OCI-LY7 (cell line): ENCODE results near the gene KREMEN1. TPM values are rescaled to one million over a fixed set of nuclear protein-coding genes. Genes with fewer than 3 reads are reported as not detected.

ENCODE experiments used
- BruUV-seq: library from RNA; stranded (reverse); fragments of 400-500 nt; replicated peaks from 2 replicates; lab custom pipeline; 2021; lab: Mats Ljungman, UMichigan
- CTCF ChIA-PET: fragments of 300-600 bp; sonication (Branson Sonifier 250); formaldehyde crosslinking; loops from one replicate; lab custom pipeline; 2022; ENCODE audit warnings: antibody characterized with exemption; ENCODE audit not compliant: unreplicated experiment; lab: Charles Lee
- POLR2A ChIA-PET: fragments of 300-600 bp; sonication (Branson Sonifier 250); formaldehyde crosslinking; loops from one replicate; lab custom pipeline; 2022; ENCODE audit warnings: antibody characterized with exemption; lab: Charles Lee
- DNase-seq: peaks from one replicate; pipeline ENCODE4 v3.0.0-alpha.2; 2015; ENCODE audit warnings: low spot score
- H2AFZ ChIP-seq: fragments of 200-600 bp; sonication (generic), shearing (Covaris generic); 2 replicates; pipeline ENCODE4 v1.6.1; 2014; ENCODE audit warnings: mild to moderate bottlenecking, antibody characterized with exemption, low read length, moderate library complexity
- H3K27ac ChIP-seq: fragments of 200-600 bp; sonication (generic); 2 replicates; pipeline ENCODE4 v1.5.1; 2014; ENCODE audit warnings: mixed run types, low read depth, mild to moderate bottlenecking, moderate library complexity, low read length, inconsistent platforms; ENCODE audit not compliant: poor library complexity, severe bottlenecking
- H3K36me3 ChIP-seq: fragments of 200-600 bp; sonication (generic); 2 replicates; pipeline ENCODE4 v1.6.1; 2014; ENCODE audit warnings: mild to moderate bottlenecking, antibody characterized with exemption, low read length, moderate library complexity, mixed read lengths; ENCODE audit not compliant: insufficient read depth
- H3K4me1 ChIP-seq: fragments of 200-600 bp; sonication (generic); 2 replicates; pipeline ENCODE4 v1.5.1; 2014; ENCODE audit warnings: mild to moderate bottlenecking, low read length; ENCODE audit not compliant: insufficient read depth, poor library complexity, severe bottlenecking
- H3K4me2 ChIP-seq: fragments of 200-600 bp; sonication (generic); 2 replicates; pipeline ENCODE4 v1.6.1; 2014; ENCODE audit warnings: mild to moderate bottlenecking, low read length
- H3K4me3 ChIP-seq: fragments of 200-600 bp; sonication (generic); 2 replicates; pipeline ENCODE4 v1.5.1; 2014; ENCODE audit warnings: mild to moderate bottlenecking, low read depth, low read length; ENCODE audit not compliant: poor library complexity, severe bottlenecking
- H3K79me2 ChIP-seq: fragments of 200-600 bp; sonication (generic); 2 replicates; pipeline ENCODE4 v1.6.1; 2016; ENCODE audit warnings: low read depth, mild to moderate bottlenecking, low read length, moderate library complexity, mixed read lengths; ENCODE audit not compliant: insufficient read depth
- H3K9me2 ChIP-seq: fragments of 200-600 bp; sonication (generic); 2 replicates; pipeline ENCODE4 v1.6.1; 2016; ENCODE audit warnings: mild to moderate bottlenecking, low read length, mixed read lengths; ENCODE audit not compliant: insufficient read depth
- H3K9me3 ChIP-seq: fragments of 200-600 bp; sonication (generic); 2 replicates; pipeline ENCODE4 v1.6.1; 2014; ENCODE audit warnings: mild to moderate bottlenecking, mixed run types, low read length, mixed read lengths
- H4K20me1 ChIP-seq: fragments of 200-600 bp; sonication (generic); 2 replicates; pipeline ENCODE4 v1.6.1; 2014; ENCODE audit warnings: mild to moderate bottlenecking, antibody characterized with exemption, low read length, moderate library complexity, mixed read lengths; ENCODE audit not compliant: insufficient read depth
- EZH2phosphoT487 ChIP-seq: fragments of 200-600 bp; sonication (generic); IDR thresholded peaks from 2 replicates; pipeline ENCODE4 v1.6.1; 2018; ENCODE audit warnings: low read depth, borderline replicate concordance, mild to moderate bottlenecking, mixed run types, antibody characterized with exemption, low read length, moderate library complexity, mixed read lengths
- intact Hi-C: fragments of 100-400 bp; cut with micrococcal nuclease; formaldehyde crosslinking; loops from one replicate; pipeline ENCODE4 v1.10.0; 2022; ENCODE audit not compliant: unreplicated experiment
- total RNA-seq, 2 experiments: library from RNA; depleted of rRNA in 1 of 2; stranded (reverse); fragments of >200 nt in 1 of 2; shearing (Covaris generic) in 1 of 2; gene quantifications; 2 replicates each; pipeline ENCODE4 v1.2.3, GENCODE V29; 2014 to 2022
- TF ChIP-seq, protein P1 (sequence below): fragments of 200-600 bp; sonication (generic); conservative IDR thresholded peaks from 2 replicates; pipeline ENCODE4 v1.5.1; 2014; ENCODE audit warnings: mild to moderate bottlenecking, antibody characterized with exemption, low read length, moderate library complexity, mixed read lengths

KREMEN1 gene
- total RNA-seq, 2 experiments from 2014 or later: not detected

DNA sequence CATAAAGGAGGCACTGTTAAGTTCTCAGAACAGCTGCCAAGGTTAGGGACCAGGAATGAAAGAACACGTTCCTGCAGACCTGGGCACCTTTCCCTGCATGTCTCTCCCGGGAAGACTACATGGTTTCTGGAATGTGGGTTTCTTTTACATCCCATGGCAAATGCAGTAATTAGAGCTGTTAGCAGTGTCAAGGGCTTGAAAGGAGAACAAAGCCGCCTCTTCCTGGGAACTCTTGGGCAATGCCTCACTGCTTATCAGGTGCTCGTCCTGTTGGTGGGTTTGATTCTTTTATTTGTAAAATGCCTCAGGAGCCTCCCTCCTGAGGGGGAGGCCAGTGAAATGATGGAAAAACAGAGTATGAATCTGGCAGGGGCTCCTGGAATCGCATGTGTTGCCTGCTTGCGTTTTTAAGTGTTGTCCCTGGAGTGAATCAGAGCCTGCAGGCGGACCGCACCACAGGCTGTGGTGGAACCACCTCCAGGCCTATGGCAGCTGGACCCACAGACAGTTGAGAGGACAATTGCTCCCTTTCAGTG is 10.5 kb upstream of the KREMEN1 start:
- POLR2A ChIA-PET: no interaction called here
- TF ChIP-seq, protein P1, sequence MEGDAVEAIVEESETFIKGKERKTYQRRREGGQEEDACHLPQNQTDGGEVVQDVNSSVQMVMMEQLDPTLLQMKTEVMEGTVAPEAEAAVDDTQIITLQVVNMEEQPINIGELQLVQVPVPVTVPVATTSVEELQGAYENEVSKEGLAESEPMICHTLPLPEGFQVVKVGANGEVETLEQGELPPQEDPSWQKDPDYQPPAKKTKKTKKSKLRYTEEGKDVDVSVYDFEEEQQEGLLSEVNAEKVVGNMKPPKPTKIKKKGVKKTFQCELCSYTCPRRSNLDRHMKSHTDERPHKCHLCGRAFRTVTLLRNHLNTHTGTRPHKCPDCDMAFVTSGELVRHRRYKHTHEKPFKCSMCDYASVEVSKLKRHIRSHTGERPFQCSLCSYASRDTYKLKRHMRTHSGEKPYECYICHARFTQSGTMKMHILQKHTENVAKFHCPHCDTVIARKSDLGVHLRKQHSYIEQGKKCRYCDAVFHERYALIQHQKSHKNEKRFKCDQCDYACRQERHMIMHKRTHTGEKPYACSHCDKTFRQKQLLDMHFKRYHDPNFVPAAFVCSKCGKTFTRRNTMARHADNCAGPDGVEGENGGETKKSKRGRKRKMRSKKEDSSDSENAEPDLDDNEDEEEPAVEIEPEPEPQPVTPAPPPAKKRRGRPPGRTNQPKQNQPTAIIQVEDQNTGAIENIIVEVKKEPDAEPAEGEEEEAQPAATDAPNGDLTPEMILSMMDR: no peak
- no peak for TF ChIP-seq EZH2phosphoT487
- DNase-seq: no peak
- H3K79me2 ChIP-seq: no peaks in the 10 kb centered on the region
- BruUV-seq: no TSS peak
- no peaks in the 10 kb centered on the region for H3K9me2 ChIP-seq
- intact Hi-C loops: no loop called here
- no peaks in the 10 kb centered on the region for H4K20me1 ChIP-seq
- CTCF ChIA-PET: no interaction called here
- no peak overlapping the region for H3K27ac ChIP-seq
- H3K4me2 ChIP-seq: no peak overlapping the region
- no peaks in the 10 kb centered on the region for H3K9me3 ChIP-seq
- H3K4me1 ChIP-seq: no peaks in the 10 kb centered on the region
- H2AFZ ChIP-seq: no peak overlapping the region
- H3K36me3 ChIP-seq: no peaks in the 10 kb centered on the region
- no peak overlapping the region for H3K4me3 ChIP-seq

DNA sequence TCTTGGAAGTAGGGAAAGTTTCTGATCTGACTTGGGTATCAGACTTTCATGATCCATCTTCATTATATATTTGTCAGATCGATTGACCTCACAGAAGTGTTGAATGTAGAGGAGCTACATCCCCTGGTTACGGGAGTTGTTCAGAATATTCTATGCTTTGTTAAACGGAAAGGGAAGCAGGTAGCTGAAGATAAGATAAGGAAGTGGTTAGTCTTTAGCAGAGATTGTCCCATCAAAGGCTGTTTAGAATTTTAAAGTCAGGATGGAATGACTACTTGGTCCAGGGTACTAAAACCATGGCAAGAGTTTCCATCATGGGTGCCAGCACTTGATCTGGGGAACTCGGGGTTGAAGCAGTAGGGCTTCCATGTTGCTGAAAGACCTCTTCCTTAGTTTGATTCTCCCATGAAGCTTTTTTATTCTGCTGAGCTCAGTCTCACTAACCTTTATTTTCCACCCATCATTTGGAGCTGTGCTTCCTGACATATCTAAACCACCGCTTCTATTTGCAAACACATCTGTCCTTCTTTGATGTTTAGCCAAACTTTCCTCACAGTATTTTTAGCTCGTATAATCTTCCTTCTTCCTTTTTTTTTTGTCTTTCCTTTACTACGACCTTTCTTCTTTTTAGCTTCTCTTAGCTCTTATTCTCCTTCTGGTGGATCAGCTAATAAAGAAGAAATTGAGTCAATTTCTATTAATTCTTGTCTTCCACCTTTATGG is 7.2 kb upstream of the KREMEN1 start:
- Histone ChIP-seq H3K4me1 (no peaks in the 10 kb centered on the region), H4K20me1 (no peaks in the 10 kb centered on the region), H3K9me3 (no peaks in the 10 kb centered on the region), H3K27ac (no peak overlapping the region), H3K79me2 (no peaks in the 10 kb centered on the region), H3K36me3 (no peaks in the 10 kb centered on the region), H3K9me2 (no peaks in the 10 kb centered on the region), H2AFZ (no peak overlapping the region), H3K4me2 (no peak overlapping the region), H3K4me3 (no peak overlapping the region)
- ChIA-PET POLR2A (interaction anchor here (0.6 to 1.2 kb wide), 3 partner anchors 14 to 36 kb away, joined by 3 read pairs; no protein-coding TSS in a partner anchor), CTCF (interaction anchor here (0.5 to 0.8 kb wide), 2 partner anchors 22 to 159 kb away, joined by 3 to 4 read pairs; no protein-coding TSS in a partner anchor)
- intact Hi-C loops: no loop called here
- no TSS peak for BruUV-seq
- TF ChIP-seq EZH2phosphoT487: no peak
- TF ChIP-seq, protein P1: no peak
- DNase-seq: no peak

DNA sequence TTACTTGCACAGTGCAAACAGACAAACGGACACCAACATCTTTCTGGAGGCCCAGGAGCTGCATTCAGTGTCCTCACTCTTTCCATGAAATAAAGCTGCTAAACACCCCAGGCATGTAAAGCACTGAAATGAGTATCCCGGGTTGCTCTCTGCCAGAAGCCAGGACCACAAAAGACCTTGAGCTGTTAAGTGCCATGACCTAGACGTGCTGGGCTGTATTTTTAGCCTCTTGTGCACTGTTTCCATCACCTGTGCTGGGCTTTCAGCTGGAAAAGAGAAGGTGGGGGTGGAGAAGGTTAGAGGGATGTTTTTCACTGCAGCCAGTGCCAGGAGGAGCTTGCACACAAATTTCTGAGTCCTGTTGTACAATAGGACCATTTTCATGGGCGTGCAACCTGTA is 3.4 kb upstream of the KREMEN1 start:
- TF ChIP-seq EZH2phosphoT487: no peak
- TF ChIP-seq, protein P1: no peak
- DNase-seq: no peak
- H3K27ac ChIP-seq: no peak overlapping the region
- intact Hi-C loops: no loop called here
- no peak overlapping the region for H2AFZ ChIP-seq
- CTCF ChIA-PET: no interaction called here
- H3K9me2 ChIP-seq: no peaks in the 10 kb centered on the region
- no peaks in the 10 kb centered on the region for H4K20me1 ChIP-seq
- POLR2A ChIA-PET: interaction anchor here (0.7 kb wide), 2 partner anchors 10 to 40 kb away, joined by 3 to 5 read pairs; no protein-coding TSS in a partner anchor
- H3K9me3 ChIP-seq: no peaks in the 10 kb centered on the region
- H3K4me2 ChIP-seq: no peak overlapping the region
- H3K79me2 ChIP-seq: no peaks in the 10 kb centered on the region
- no TSS peak for BruUV-seq
- H3K4me3 ChIP-seq: no peak overlapping the region
- H3K36me3 ChIP-seq: no peaks in the 10 kb centered on the region
- H3K4me1 ChIP-seq: no peaks in the 10 kb centered on the region
